GM12891 (cell line): ENCODE measurements around the gene MEX3C. TPM values are rescaled to one million over a fixed set of nuclear protein-coding genes. Genes with fewer than 3 reads are reported as not detected.

ENCODE experiments used
- DNase-seq: peaks from one replicate; pipeline ENCODE4 v3.0.0; 2011; ENCODE audit warnings: low spot score; ENCODE audit not compliant: insufficient read length
- FAIRE-seq: peaks from 2 replicates; lab custom pipeline; 2011; peaks lifted over from hg19 to GRCh38; lab: Jason Lieb, UNC
- PAX5 ChIP-seq: IDR thresholded peaks from 2 replicates; pipeline ENCODE4 v1.6.1; 2011; ENCODE audit warnings: low read length, moderate library complexity, mild to moderate bottlenecking; ENCODE audit not compliant: insufficient read depth, severe bottlenecking
- POLR2A ChIP-seq: IDR thresholded peaks from 2 replicates; pipeline ENCODE4 v1.6.1; 2011; ENCODE audit warnings: low read depth, low read length, control low read depth
- POLR2AphosphoS5 ChIP-seq: IDR thresholded peaks from 2 replicates; pipeline ENCODE4 v1.6.1; 2011; ENCODE audit warnings: low read depth, low read length, control low read depth
- POU2F2 ChIP-seq: IDR thresholded peaks from 2 replicates; pipeline ENCODE4 v1.6.1; 2011; ENCODE audit warnings: low read depth, mild to moderate bottlenecking, control low read depth, low read length, moderate library complexity
- SPI1 ChIP-seq: IDR thresholded peaks from 2 replicates; pipeline ENCODE4 v1.6.1; 2011; ENCODE audit warnings: low read depth, low read length, control low read depth
- TAF1 ChIP-seq: IDR thresholded peaks from 2 replicates; pipeline ENCODE4 v1.6.1; 2011; ENCODE audit warnings: low read depth, low read length, control low read depth
- polyA plus RNA-seq: library from polyadenylated mRNA; unstranded; fragments of >200 nt; gene quantifications from one replicate; pipeline ENCODE4 v1.2.1, GENCODE V29; 2012; ENCODE audit warnings: low read depth, missing spikeins, inconsistent platforms; ENCODE audit not compliant: missing spikeins

Gene MEX3C
- 12.0 TPM for polyA plus RNA-seq

DNA sequence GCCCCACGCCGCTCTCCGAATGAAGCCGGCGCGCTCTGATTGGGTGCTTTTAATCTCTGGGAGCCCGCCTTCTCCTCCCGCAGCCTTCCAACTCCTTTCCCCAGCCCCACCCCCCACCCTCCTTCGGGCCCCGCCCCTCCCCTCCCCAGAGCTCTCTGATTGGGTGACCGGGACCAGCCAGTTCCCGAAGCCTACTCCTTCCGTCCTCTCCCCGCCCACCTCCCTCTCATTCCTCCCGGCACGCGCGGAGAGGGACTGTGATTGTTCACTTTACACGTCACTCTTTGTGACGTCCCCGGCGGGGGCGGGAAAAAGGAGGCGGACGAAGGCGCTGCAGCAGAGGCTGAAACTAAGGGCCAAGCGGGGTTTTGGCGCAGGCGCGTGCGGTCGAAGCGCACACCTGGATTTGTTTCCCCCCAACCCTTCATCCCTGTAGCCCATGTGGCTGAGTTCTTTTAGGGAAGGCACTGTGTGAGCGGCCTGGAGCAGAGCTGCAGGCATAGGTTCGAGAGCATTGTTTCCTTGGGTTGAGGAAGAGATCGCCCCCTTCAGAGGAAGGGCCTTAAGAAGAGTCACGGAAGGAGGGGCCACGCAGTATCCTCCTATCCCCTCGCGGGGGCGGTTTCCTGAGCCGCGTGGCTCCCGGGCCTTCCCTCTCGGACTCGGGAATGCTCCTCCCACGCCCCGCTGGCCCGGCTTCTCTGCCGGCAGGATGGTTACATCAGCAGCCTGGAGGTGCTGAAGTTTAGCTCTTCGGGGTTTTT lies at the start of gene MEX3C:
MEX3C (minus strand) TSS at position 21 of the 764 bp plus-strand sequence. CDS start 361 bp downstream, outside the sequence.
- TF ChIP-seq POU2F2 (0 out of 2 replicates have a peak, but pooled peaks have one; percentile 10), POLR2AphosphoS5 (peak; percentile 70; the same call in 1 of the 2 replicates), SPI1 (no peak), POLR2A (peak; percentile 68), PAX5 (no peak)
- peak; percentile 96 for FAIRE-seq
- DNase-seq, result peak; percentile 77

DNA sequence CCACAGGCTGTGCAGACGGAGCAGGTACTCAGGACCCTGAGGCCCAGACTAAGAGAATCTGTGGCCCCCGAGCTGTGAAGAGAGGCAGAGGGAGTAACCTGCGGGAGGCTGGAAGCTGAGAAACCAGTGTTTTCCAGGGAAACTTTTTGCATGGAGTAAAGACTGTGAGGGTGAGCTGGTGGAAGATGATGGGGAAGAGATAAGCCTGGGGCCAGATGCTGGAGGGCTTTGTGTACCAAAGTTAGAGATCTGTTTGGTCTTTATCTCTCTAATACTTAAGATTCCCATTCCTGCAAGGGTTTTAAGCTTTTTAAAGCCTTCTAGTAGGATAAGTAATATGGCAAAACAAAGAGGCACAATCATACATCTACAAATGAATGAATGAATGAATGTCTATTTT lies 43.7 kb upstream of the MEX3C start:
- no peak for TF ChIP-seq POU2F2
- TF ChIP-seq SPI1, result no peak
- no peak for TF ChIP-seq POLR2A
- no peak for TF ChIP-seq PAX5
- no peak for TF ChIP-seq TAF1
- TF ChIP-seq POLR2AphosphoS5, result no peak
- DNase-seq (no peak), FAIRE-seq (no peak)

DNA sequence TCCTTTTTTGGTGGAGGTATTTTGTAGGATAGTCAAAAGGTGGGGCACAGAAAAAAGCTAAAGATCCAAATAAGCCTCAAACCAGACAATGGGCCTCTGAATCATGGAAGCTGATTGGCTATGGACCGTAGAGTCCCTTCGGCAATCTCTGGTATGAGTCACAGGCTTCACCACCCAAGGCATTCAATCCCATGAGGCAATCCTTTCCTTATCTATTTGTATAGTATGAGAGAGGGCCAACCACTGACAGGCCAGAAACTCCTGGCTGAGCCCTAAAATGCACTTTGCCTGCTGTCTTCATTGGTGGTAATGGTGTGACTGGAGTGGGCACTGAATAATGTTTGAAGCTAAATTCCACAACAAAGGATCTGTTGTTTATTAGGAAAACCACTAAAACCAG lies 38.7 kb upstream of the MEX3C start:
- FAIRE-seq, result no peak
- DNase-seq, result no peak
- TF ChIP-seq SPI1, result no peak

DNA sequence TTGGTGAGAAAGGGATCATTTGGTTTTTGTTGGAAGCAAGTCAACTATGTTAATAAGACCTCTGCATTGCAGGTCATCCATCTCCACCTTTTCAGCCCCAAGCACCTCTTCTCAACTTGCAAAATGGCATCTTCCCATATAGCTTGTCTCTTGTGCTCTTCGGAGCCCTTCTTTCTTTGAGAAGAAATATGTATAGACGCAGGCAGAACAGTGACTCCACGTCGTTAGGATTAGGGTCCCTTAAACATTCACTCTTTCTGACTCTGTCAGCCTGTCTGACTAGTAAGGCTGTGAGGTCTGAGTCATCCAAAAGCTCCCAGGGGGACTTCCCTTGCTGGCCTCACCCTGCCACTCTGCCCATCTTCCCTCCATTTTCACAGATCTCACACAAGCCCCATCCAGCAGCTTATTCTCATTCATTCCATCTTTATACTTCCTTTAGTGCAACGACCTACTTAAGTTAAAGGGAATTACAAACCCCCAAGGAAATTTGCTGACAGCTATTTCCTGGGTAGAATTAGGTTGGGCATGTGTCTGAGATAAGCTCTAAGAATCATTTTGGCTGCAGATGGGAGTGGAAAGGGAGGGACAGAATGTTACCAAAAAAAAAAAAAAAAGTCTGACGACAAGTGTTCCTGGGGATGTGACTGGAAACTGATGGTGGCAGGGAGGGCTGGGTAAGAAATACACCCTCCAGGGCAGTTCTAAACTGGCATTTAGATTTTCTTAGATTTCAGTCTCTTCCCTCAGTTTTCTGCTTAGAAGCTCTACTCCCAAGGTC lies 37.7 kb upstream of the MEX3C start:
- FAIRE-seq (peak; percentile 23), DNase-seq (no peak)
- no peak for TF ChIP-seq POLR2AphosphoS5
- TF ChIP-seq TAF1, result no peak

DNA sequence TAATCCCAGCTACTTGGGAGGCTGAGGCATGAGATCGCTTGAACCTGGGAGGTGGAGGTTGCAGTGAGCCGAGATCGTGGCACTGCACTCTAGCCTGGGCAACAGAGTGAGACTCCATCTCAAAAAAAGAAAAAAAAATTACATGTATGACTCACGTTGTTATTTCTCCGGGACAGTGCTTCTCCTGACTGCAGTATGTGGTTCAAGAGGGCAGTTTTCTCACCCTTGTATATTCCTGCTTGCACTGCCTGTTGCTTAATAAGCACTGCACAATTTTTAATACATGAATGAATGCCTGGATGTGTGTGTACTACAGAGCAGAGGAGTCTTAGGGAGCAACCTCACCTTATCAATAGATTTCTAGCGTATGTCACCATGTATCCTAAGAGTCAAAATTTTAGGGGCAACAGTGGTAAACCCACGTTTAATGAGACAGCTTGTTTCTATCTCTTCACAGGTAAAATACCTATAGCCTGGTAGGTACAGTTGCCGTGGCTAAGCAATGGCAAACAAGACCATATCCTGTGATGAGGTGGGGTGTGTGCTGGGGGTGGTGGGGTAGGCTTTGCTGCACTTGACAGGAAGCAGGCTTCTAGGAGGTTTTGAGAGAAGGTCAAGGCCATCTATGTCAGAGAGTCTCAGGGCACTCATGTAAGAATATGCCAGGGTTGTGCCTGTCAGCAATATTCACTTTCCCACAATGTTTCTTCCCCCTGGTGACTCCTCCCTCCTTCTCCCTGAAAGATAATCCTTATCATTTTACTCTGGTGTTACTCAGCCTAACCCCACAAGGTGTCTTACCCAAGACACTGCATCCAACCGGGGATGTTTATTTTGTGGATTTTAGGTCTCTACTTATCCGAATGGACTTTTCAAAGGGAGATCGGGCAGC lies 36.9 kb upstream of the MEX3C start:
- FAIRE-seq, result no peak
- TF ChIP-seq PAX5 (no peak), POLR2AphosphoS5 (no peak), TAF1 (no peak), POU2F2 (no peak), POLR2A (no peak), SPI1 (no peak)
- DNase-seq, result no peak

DNA sequence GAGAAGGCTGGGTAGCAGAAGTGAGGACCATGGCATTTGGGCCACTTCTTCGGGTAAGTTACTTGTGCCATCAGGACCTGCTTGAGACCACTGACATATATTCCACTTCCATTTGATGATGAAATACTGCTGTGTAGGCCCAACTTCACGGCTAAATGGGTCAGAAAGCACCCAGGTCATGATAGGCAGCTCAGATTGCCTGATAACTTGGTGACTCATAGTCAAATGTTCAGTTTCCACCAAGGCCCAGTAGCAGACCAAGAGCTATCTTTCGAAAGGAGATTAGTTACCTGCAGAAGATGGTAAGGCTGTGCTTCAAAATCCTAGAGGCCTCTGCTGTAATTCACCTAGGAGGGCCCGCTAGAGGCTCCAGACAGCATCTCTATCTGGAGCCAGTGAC lies 31.8 kb upstream of the MEX3C start:
- FAIRE-seq (no peak), DNase-seq (no peak)
- no peak for TF ChIP-seq TAF1
- no peak for TF ChIP-seq PAX5
- no peak for TF ChIP-seq POLR2AphosphoS5
- TF ChIP-seq POU2F2, result no peak
- no peak for TF ChIP-seq POLR2A
- TF ChIP-seq SPI1, result no peak

DNA sequence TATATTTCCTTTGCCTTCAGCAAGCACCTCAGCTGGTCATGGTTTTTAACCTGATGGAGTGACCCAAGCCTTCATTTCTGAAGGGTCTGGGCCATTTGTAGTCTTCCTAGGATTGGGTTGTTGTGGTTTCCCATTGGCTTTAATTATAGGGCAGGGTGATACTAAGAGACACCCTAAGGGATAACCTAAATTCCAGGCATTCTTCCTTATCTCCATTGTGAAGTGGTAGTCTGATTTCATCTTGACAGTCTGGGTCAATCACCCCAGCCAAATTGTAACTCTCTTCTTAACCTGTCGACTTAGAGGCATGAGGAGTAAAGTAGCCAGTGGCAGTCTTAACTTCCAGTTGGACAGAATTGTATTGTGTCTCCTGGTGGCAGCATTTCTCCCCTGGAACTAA lies 30.2 kb upstream of the MEX3C start:
- TF ChIP-seq SPI1 (no peak), POLR2AphosphoS5 (no peak), POLR2A (no peak), TAF1 (no peak), PAX5 (no peak), POU2F2 (no peak)
- DNase-seq, result no peak
- no peak for FAIRE-seq

DNA sequence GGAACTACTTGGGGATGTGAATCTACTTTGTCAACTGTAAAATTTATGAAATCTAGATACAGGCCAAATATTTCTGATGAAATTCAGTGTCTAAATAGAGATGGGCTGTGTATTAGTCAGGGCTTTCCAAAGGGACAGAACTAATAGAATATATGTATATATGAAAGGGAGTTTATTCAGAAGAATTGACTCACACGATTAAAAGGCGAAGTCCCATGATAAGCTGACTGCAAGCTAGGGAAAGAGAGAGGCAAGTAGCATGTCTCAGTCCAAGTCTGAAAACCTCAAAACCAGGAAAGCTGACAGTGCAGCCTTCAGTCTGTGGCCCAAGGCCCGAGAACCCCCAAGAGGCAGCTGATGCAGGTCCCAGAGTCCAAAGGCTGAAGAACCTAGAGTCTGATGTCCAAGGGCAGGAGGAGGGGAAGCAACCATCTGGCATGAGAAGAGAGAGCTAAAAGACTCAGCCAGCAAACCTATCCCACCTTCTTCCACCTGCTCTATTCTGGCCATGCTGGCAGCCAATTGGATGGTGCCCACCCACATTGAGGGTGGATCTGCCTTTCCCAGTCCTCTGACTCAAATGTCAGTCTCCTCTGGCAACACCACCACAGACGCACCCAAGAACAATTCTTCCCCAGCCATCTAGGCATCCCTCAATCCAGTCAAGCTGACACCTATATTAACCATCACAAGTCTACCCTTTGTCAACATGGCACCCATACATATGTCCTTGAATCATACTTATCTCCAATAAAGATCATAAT lies 29.3 kb upstream of the MEX3C start:
- no peak for FAIRE-seq
- DNase-seq, result no peak
- TF ChIP-seq PAX5, result no peak
- TF ChIP-seq POLR2A, result no peak
- TF ChIP-seq TAF1, result no peak
- TF ChIP-seq SPI1, result no peak
- no peak for TF ChIP-seq POLR2AphosphoS5
- no peak for TF ChIP-seq POU2F2

DNA sequence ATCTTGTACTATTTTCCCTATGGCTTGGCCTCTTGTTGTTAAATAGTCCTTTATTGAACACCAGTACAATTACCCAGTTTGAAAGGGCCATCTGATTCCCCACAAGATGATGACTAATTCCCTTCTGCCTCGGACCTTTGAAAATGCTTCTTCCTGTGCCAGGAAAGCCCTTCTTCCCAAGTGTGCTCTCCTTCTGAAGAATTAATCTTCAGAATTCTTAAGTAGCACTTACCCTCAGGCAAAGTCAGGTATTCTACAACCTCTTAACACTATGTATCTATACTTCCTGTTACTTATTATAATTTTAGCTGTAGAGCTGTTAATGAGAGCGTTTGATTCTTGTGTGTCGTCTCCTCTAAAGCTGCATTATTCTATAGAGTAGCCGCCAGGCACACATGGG lies 28.6 kb upstream of the MEX3C start:
- FAIRE-seq, result no peak
- TF ChIP-seq POLR2A, result no peak
- TF ChIP-seq POU2F2, result no peak
- TF ChIP-seq TAF1, result no peak
- no peak for TF ChIP-seq SPI1
- no peak for TF ChIP-seq PAX5
- no peak for TF ChIP-seq POLR2AphosphoS5
- DNase-seq, result no peak
